Spleen (tissue), 11 donors: ENCODE measurements around the gene SYT14. TPM values are rescaled to one million over a fixed set of nuclear protein-coding genes. Genes with fewer than 3 reads are reported as not detected.

Experiments
- DNase-seq: peaks from one replicate; pipeline ENCODE4 v3.0.0-alpha.2; 2020
- H3K27ac ChIP-seq, 8 donors: fragments of 200-600 bp; sonication (generic) in 7 of 8; 1 replicate in 4 of 8; 2 replicates in 4 of 8; pipeline versions ENCODE4 v1.5.0 to v1.8.0; 2016 to 2021; ENCODE audit warnings: inconsistent platforms in 4 of 8, mild to moderate bottlenecking in 4 of 8, moderate library complexity in 1 of 8
- H3K27me3 ChIP-seq, 7 donors: fragments of 200-600 bp; sonication (generic) in 6 of 7; replicated peaks in 1 of 7; 1 replicate in 4 of 7; 2 replicates in 3 of 7; pipeline versions ENCODE4 v1.5.0 to v1.8.0; 2016 to 2021; ENCODE audit warnings: inconsistent platforms in 3 of 7, mild to moderate bottlenecking in 1 of 7
- H3K36me3 ChIP-seq, 6 donors: fragments of 200-600 bp; sonication (generic) in 5 of 6; 1 replicate in 4 of 6; 2 replicates in 2 of 6; pipeline versions ENCODE4 v1.5.0 to v1.8.0; 2016 to 2021; ENCODE audit warnings: inconsistent platforms in 2 of 6
- H3K4me1 ChIP-seq, 6 donors: fragments of 200-600 bp; sonication (generic) in 5 of 6; 1 replicate in 3 of 6; 2 replicates in 3 of 6; pipeline versions ENCODE4 v1.5.0 to v1.8.0; 2016 to 2021; ENCODE audit warnings: inconsistent platforms in 3 of 6
- H3K4me3 ChIP-seq, 8 donors: fragments of 200-600 bp; sonication (generic) in 7 of 8; 1 replicate in 4 of 8; 2 replicates in 4 of 8; pipeline versions ENCODE4 v1.5.0 to v1.8.0; 2016 to 2021; ENCODE audit warnings: inconsistent platforms in 4 of 8, mild to moderate bottlenecking in 4 of 8, moderate library complexity in 2 of 8
- H3K9me3 ChIP-seq, 8 donors: fragments of 200-600 bp; sonication (generic) in 7 of 8; 1 replicate in 4 of 8; 2 replicates in 4 of 8; pipeline versions ENCODE4 v1.5.0 to v1.8.0; 2016 to 2021; ENCODE audit warnings: inconsistent platforms in 4 of 8
- CTCF ChIP-seq, 11 experiments: fragments of 200-600 bp in 7 of 11; fragments of 450-650 bp in 4 of 11; sonication (generic) in 4 of 11; IDR thresholded peaks in 8 of 11; conservative IDR thresholded peaks in 3 of 11; 1 replicate in 7 of 11; 2 replicates in 4 of 11; pipeline versions ENCODE4 v1.4.0 to v1.8.0; 2016 to 2021; ENCODE audit warnings: antibody characterized with exemption in 11 of 11, inconsistent platforms in 4 of 11, mild to moderate bottlenecking in 1 of 11
- POLR2A ChIP-seq, 3 donors: fragments of 450-650 bp; IDR thresholded peaks; one replicate each; pipeline ENCODE4 v1.5.1; 2017; ENCODE audit warnings: antibody characterized with exemption in 3 of 3, mild to moderate bottlenecking in 1 of 3
- POLR2AphosphoS5 ChIP-seq, 3 donors: sonication (generic); formaldehyde crosslinking; IDR thresholded peaks; one replicate each; pipeline ENCODE4 v1.5.1; 2017; ENCODE audit warnings: antibody characterized with exemption in 3 of 3
- WGBS, 5 donors: extraction: QIAGEN DNeasy Blood & Tissue Kit in 3 of 5; methylation state at CpG; one replicate each; pipeline versions ENCODE4 v1.1.5 to v1.1.7; 2013 to 2018; 5-methylcytosine and 5-hydroxymethylcytosine counted together
- intact Hi-C: fragments of 100-400 bp; cut with DNase I; formaldehyde crosslinking; loops from one replicate; pipeline ENCODE4 v1.15.0; 2023; ENCODE audit warnings: low total_unique reads
- polyA plus RNA-seq, 3 donors: library from polyadenylated mRNA; stranded (reverse); fragments of 200-250 nt; gene quantifications; one replicate each; pipeline ENCODE4 v1.2.1, GENCODE V29; 2013
- total RNA-seq, 7 donors: library from RNA; depleted of rRNA in 3 of 7; stranded (reverse); fragments of >200 nt in 3 of 7; fragmentation: NEBNext Ultra II Directional in 4 of 7; extraction: Animal tissue kit (Norgen Biotek cat#: 25700) in 4 of 7; gene quantifications; one replicate each; pipeline versions ENCODE4 v1.1.0 to v1.2.1, GENCODE V29; 2016 to 2021
- donor health status: healthy with polysubstance abuse.
- donor health status: DM: no; HTN: no; CAD: no; lungs with moderate emphysema.
- donor health status: DM: no; HTN: no; CAD: no.
- donor health status: Bipolar disorder and iron deficiency.
- donor health status: healthy.
- donor health status: DM: no; HTN: no; CAD: no.
- donor health status: DM: yes; HTN: yes; CAD: no.

SYT14 gene
- total and polyA plus RNA-seq, 10 donors, result under 0.01 TPM; not detected in 9

- peaks cover 0 to 13% (median 0%) of the 10 kb centered on the region in 7 donors for H3K27me3 ChIP-seq
- no peak for TF ChIP-seq POLR2A (IDR thresholded peaks at IDR 0.05)
- no peak for TF ChIP-seq POLR2AphosphoS5 (IDR thresholded peaks at IDR 0.05)
- no peak for TF ChIP-seq CTCF (IDR thresholded peaks at IDR 0.05 in 8 of 11, conservative IDR thresholded peaks at IDR 0.05 in 3 of 11)
- H3K9me3 ChIP-seq, result peaks cover 0 to 15% (median 7%) of the 10 kb centered on the region in 8 donors
- H3K4me1 ChIP-seq, result no peaks in the 10 kb centered on the region
- no peak for DNase-seq
- H3K4me3 ChIP-seq, result no peak overlapping the region
- intact Hi-C loops, result no loop called here
- WGBS, 5 donors, result 49 to 67% (median 58%) methylated on average over 3 of the region's 3 CpGs
- H3K36me3 ChIP-seq, result no peaks in the 10 kb centered on the region
- H3K27ac ChIP-seq, result no peak overlapping the region
Observed at GRCh38 chr1:210201681-210202080, 263.7 kb downstream of the SYT14 start.

GRCh38 chr1:210207597-210208450, 269.8 kb downstream of the SYT14 start:
- TF ChIP-seq POLR2AphosphoS5 (IDR thresholded peaks at IDR 0.05) (no peak), CTCF (IDR thresholded peaks at IDR 0.05 in 8 of 11, conservative IDR thresholded peaks at IDR 0.05 in 3 of 11) (no peak), POLR2A (IDR thresholded peaks at IDR 0.05) (no peak)
- Histone ChIP-seq H3K36me3 (no peaks in the 10 kb centered on the region), H3K4me3 (no peak overlapping the region), H3K27me3 (peaks cover 0 to 17% (median 0%) of the 10 kb centered on the region in 7 donors), H3K9me3 (no peaks in the 10 kb centered on the region), H3K27ac (no peak overlapping the region), H3K4me1 (no peaks in the 10 kb centered on the region)
- DNase-seq, result no peak
- intact Hi-C loops, result no loop called here
- WGBS, 5 donors, result 81 to 91% (median 85%) methylated on average over 2 of the region's 2 CpGs

GRCh38 chr1:210213335-210213734, 275.3 kb downstream of the SYT14 start:
- intact Hi-C loops, result no loop called here

More at GRCh38 chr1:210213335-210213734, 275.3 kb downstream of the SYT14 start:
- no peak overlapping the region for H3K27ac ChIP-seq
- no peak overlapping the region for H3K4me3 ChIP-seq
- no peak for TF ChIP-seq POLR2AphosphoS5 (IDR thresholded peaks at IDR 0.05)
- TF ChIP-seq CTCF (IDR thresholded peaks at IDR 0.05 in 8 of 11, conservative IDR thresholded peaks at IDR 0.05 in 3 of 11), result no peak
- TF ChIP-seq POLR2A (IDR thresholded peaks at IDR 0.05), result no peak
- no peaks in the 10 kb centered on the region for H3K4me1 ChIP-seq
- no peaks in the 10 kb centered on the region for H3K36me3 ChIP-seq
- peaks cover 0 to 29% (median 0%) of the 10 kb centered on the region in 7 donors for H3K27me3 ChIP-seq
- DNase-seq, result no peak
- WGBS, 5 donors, result 64 to 81% (median 77%) methylated on average over 8 of the region's 8 CpGs
- H3K9me3 ChIP-seq, result no peaks in the 10 kb centered on the region
